Fibroblast of lung (primary cell): ENCODE measurements around the gene ACER3.

Source experiments
- CTCF ChIP-seq, 2 donors: IDR thresholded peaks in 1 of 2; conservative IDR thresholded peaks in 1 of 2; 1 replicate in 1 of 2; 2 replicates in 1 of 2; pipeline ENCODE4 v1.5.1; 2011 to 2012; ENCODE audit warnings: low read length in 2 of 2, control low read depth in 1 of 2, inconsistent platforms in 1 of 2, low read depth in 1 of 2, mild to moderate bottlenecking in 1 of 2
- EZH2 ChIP-seq: IDR thresholded peaks from 2 replicates; pipeline ENCODE4 v1.5.1; 2012; ENCODE audit warnings: low read length, control low read depth, mild to moderate bottlenecking; ENCODE audit errors: missing control alignments

DNA sequence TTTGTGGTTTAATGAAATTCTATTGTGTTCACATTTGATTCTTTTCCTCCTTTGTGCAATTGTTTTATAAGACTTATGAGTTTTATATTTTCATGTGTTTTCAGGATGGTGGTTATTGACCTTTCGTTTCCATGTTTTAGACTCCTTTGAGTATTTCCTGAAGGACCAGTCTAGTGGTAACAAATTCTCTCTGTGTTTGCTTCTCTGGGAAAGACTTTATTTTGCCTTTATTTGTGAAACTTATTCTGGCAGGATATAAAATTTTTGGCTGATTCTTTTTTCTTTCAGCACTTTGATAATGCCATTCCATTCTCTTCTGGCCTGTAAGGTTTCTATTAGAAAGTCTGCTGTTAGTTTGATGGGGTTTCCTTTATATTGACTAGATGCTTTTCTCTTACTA lies 83.5 kb downstream of the ACER3 start:
- no peak for TF ChIP-seq EZH2
- TF ChIP-seq CTCF (conservative IDR thresholded peaks at IDR 0.05 in 1 of 2, IDR thresholded peaks at IDR 0.05 in 1 of 2; ENCODE audit: low read depth in 1 of 2, low read length in 2 of 2): no peak
